Renal pelvis (tissue), 12 donors: Measurements from ENCODE around the gene CFAP77. TPM values are rescaled to one million over a fixed set of nuclear protein-coding genes. Genes with fewer than 3 reads are reported as not detected.
"Not testable (repeated sequence)": the region's sequence is repeated elsewhere in the genome, so short reads cannot be mapped to it uniquely, and the experiment has no call there.

Experiments used
- DNase-seq: peaks from one replicate; pipeline ENCODE4 v3.0.0-alpha.2; 2013
- long read RNA-seq, 16 experiments: transcript quantifications; one replicate each; lab custom pipeline, GENCODE V29; 2026
- polyA plus RNA-seq, 3 donors: library from polyadenylated mRNA; unstranded; fragments of 120-200 nt; gene quantifications; one replicate each; pipeline ENCODE4 v1.2.1, GENCODE V29; 2013; ENCODE audit not compliant: insufficient read length in 3 of 3

CFAP77 gene
- 1 to 10 TPM in 2 of 3 donors, under 1 TPM in 1; 0.84 to 1.7 (median 1.3) TPM for polyA plus RNA-seq
- long read RNA-seq, donor 1, partial matches to known transcripts = 0 of 1 reads
- long read RNA-seq, donor 1, other reads (novel, unspliced or antisense) = 0 of 1 reads
- long read RNA-seq, donor 2 = 0 reads
- long read RNA-seq, donor 3, partial matches to known transcripts = 0 of 2 reads
- long read RNA-seq, donor 3, other reads (novel, unspliced or antisense) = 0 of 2 reads
- long read RNA-seq, donor 4 = 0 reads
- long read RNA-seq, donor 5, partial matches to known transcripts = 0 of 1 reads
- long read RNA-seq, donor 5, other reads (novel, unspliced or antisense) = 0 of 1 reads
- long read RNA-seq, donor 6 = 0 reads
- long read RNA-seq, donor 7, partial matches to known transcripts = 0 of 7 reads
- long read RNA-seq, donor 7, other reads (novel, unspliced or antisense) = 5 of 7 reads
- long read RNA-seq, donor 8 = 0 reads
- long read RNA-seq, donor 9, partial matches to known transcripts = 9 of 10 reads
- long read RNA-seq, donor 9, other reads (novel, unspliced or antisense) = 0 of 10 reads
- long read RNA-seq, donor 10, partial matches to known transcripts = 0 of 1 reads
- long read RNA-seq, donor 10, other reads (novel, unspliced or antisense) = 0 of 1 reads
- long read RNA-seq, donor 11 = 0 reads
- long read RNA-seq, donor 12 = 0 reads
- long read RNA-seq, donor 13, partial matches to known transcripts = 0 of 2 reads
- long read RNA-seq, donor 13, other reads (novel, unspliced or antisense) = 0 of 2 reads
- long read RNA-seq, donor 14 = 0 reads
- long read RNA-seq, donor 15 = 0 reads
- long read RNA-seq, donor 16 = 0 reads

DNA sequence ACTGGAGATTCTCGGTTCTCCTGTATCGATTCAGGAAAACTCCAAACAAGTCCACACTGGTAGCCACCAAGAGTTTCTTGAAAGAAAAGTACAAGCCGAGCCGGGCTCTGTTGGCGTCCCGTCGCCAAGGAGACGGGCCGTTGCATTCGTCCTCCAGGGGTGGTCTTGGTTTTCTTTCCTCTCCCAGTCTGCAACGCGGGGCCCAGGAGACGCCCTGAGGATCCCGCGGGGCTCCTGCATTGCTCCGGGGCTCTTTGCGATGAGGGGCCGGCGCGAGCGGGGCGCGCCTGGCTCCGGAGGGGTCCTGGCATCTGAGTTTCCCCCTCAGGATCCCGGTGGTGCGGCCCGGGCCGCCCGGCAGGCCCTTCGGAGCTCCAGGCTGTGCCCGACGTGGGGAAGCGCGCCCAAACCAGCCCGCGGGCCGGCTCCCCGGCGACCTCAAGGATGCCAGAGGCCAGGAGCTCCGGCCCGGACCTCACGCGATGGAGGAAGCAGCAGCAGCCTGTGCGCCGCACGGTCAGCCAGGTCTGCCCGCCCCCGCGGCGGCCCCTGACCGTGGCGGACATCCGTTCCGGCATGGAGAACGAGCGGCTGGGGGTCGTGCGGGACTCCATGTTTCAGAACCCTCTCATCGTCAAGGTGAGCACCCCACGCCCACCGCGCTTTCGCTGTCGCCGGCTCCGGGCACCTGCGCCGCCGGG is at the start of gene CFAP77:
Gene CFAP77 (plus strand): TSS at position 384 of the 701 bp plus-strand sequence. CDS start 61 bp downstream, at position 445.
- DNase-seq = no peak

DNA sequence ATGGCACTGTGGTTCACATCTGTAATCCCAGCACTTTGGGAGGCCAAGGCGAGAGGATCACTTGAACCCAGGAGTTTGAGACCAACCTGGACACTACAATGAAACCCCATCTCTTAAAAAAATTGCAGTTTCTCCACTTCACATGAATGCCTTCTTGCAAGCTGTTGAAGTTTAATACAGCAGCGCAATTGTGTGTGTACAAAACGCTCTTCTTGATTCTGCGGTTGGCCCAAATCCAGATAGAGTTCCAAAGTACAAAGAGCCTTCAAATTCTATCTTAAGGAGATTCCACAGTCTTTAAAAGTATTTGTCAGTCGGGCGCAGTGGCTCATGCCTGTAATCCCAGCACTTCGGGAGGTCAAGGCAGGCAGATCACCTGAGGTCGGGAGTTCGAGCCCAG is 45.9 kb upstream of the CFAP77 start:
- no peak for DNase-seq

GRCh38 chr9:132365986-132366385 is 44.0 kb upstream of the CFAP77 start:
- DNase-seq = no peak

DNA sequence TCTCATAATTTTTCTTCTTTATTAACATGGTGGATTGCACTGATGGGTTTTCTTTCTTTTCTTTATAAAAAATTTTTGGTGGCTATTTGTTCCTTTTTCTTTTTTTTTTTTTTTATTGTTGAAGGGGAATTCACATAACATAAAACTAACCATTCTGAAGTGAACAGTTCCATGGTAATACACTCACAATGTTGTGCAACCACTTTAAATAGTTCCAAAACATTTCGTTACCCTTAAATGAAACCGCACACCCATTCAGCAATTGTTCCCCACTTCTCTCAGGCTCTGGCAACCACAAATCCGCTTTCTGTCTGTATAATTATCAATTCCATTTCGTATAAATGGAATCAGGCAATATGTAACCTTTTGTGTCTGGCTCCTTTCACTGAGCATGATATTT is 43.5 kb upstream of the CFAP77 start:
- DNase-seq = no peak

DNA sequence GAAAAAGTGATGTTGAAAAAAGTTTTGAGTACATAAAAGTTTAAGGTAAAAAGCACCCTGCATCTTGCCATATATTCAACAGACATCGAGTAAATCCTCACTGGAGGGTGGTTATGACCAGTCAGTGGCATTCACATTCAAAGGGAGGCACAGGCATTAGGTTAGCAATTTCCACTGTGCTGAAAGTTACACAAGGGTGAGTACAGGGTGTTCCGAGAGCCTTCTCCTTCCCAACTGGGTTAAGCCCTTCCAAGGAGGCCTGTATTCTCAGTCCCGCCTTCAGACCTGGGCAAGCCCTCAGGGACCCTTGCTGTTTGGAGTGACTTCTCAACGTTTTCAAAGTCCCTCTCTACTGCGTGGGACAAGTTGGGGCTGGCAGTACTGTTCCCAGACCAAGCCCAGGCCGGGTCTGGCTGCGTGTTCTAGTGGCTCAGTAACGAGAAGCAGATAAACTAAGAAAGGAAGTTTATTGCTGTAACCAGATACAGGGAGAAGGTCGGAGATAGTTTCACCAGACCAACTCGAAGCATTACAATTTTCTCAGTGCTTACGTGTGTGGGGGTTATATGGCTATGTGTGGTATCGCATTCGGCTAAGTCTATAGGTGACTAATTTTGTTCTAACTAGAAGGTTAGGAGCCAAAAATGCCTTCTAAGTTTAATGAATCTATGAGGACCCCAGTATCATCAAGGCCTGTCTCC is 42.2 kb upstream of the CFAP77 start:
- no peak for DNase-seq

- DNase-seq = no peak
Measured at GRCh38 chr9:132369421-132369820, 40.6 kb upstream of the CFAP77 start.

DNA sequence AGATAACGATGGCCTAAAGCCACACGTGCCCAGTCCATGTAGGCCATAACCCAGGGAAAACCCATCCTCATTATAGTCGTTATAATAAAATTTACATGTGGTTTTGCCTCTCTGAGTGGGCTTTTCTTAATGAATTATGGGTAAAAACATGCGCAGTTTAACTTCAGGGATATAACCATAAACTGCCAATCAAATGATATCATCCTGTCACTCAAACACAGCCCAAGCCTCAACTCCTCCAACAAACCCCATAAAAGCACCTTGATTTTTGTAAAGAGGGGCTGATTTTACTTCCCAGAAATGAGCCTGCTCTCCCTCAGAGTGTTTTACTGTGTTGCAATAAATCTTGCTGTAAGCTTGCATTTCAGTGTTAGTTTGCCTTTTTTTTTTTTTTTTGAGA is 39.4 kb upstream of the CFAP77 start:
- DNase-seq = no peak

GRCh38 chr9:132372177-132373095 is 37.6 kb upstream of the CFAP77 start:
- DNase-seq = no peak

DNA sequence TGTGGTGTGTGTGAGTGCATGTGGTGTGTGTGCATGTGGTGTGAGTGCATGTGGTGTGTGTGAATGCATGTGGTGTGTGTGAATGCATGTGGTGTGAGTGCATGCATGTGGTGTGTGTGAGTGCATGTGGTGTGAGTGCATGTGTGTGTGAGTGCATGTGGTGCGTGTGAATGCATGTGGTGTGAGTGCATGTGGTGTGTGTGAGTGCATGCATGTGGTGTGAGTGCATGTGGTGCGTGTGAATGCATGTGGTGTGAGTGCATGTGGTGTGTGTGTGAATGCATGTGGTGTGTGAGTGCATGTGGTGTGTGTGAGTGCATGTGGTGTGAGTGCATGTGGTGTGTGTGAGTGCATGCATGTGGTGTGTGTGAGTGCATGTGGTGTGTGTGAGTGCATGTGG is 32.2 kb upstream of the CFAP77 start:
- DNase-seq = not testable (repeated sequence)

GRCh38 chr9:132378416-132378815 is 31.6 kb upstream of the CFAP77 start:
- DNase-seq = not testable (repeated sequence)

DNA sequence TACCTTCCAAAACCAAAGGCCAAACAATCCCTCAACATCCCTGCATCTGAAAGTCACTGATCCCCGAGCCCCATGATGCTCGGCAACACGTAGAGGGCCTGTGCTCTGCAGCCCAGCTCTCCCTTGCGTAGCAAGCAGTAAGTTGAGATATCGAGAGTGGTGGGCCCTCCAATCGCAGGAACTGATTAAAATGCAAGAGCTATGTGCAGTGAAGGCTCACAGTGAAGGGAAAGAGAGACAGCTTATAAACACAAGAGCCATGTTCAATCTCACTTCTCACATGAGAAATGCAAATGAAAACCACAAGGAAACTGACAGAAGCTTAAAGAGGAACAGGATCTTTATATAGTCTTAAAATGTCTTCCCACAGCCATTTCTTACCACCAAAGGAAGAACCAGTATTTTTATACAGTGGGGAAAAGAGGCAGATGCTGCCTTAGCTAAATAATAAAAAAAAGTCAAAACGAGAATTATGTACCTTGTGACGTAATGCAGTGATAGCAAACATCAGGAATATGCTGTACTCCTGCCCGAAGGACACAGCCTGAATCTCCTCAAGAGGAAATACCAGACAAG is 28.0 kb upstream of the CFAP77 start:
- DNase-seq = no peak

- DNase-seq = no peak
Measured at GRCh38 chr9:132383462-132383883, 26.5 kb upstream of the CFAP77 start.

DNA sequence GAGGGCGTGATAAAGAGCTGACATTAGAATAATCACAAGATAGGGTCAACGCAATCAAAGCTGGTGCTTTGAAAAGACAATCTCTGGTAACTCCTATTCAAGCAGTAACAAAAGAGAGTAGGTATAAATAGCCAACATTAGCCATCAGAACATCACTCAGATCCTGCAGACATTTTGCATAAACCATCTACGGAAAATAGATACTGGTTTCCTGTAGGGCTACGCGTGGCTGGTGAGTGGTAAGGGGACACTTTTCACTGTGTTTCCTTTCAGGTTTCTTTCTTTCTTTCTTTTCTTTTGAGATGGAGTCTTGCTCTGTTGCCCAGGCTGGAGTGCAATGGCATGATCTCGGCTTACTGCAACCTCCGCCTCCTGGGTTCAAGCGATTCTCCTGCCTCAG is 25.6 kb upstream of the CFAP77 start:
- DNase-seq = no peak

- no peak for DNase-seq
Measured at GRCh38 chr9:132387133-132387532, 22.9 kb upstream of the CFAP77 start.

DNA sequence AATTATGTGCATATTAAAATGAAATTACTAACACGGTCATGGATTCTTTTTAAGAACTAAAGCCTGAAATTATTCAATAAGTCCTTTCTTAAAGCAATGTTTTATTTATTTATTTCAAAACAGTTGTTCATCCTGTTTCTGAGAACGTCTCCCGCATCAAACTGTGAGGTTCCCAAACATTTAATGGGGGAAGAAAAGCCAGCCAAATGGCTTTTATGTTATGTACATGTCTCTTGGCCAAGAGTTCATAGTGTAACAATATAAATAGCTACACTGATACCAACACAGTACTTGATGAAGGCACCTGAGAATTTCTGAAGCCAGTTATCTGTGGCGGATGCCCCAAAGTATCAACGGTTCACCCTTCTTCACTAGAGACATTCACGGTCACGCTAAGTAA is 19.0 kb upstream of the CFAP77 start:
- DNase-seq = no peak

GRCh38 chr9:132391449-132391848 is 18.6 kb upstream of the CFAP77 start:
- no peak for DNase-seq

DNA sequence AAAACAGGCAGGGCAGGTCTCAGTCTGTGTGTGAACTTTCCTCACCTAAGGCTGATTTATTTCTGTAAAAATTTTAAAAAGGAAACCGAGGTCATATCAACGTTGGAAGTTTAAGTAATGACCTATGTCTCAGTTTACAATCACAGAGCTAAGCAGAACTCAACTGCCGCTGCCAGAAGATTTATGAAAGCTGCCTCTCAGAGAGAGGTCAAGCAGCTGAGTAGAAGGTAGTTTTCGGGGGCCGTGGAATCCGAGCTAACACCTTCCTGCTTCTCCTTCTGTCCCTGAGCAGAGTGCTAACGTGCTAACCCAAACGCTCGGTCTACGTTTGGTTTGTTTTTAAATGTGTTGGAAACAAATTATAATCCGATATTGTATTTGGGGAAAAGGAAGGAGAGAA is 14.5 kb upstream of the CFAP77 start:
- DNase-seq = no peak

DNA sequence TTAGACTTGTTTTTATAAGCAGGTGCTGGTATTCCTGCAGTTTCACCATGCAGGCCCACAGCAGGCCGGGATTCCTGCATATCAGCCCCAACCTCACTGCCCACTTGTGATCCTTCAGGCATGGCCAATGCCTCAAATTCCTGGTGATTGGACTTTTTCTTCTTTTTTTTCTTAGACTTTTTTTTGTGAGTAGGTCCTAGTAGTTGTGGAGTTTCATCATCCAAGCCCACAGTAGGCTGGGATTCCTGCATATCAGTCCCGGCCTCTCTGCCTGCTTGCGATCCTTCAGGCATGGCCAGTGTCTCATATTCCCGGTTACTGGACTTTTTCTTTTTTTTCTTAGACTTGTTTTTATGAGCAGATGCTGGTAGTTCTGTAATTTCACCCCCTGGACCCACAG is 8.2 kb upstream of the CFAP77 start:
- DNase-seq = peak; percentile 57

GRCh38 chr9:132404228-132404881 is 5.7 kb upstream of the CFAP77 start:
- no peak for DNase-seq
